Measurements from ENCODE around the gene ATG14. TPM values are rescaled to one million over a fixed set of nuclear protein-coding genes. Genes with fewer than 3 reads are reported as not detected.

ATG14 gene
- total and polyA plus RNA-seq, 2 of the 13 experiments (the other 11 are each of a cell fraction or from before 2014, with no cell fraction given): 7.2 to 9.1 TPM

- TF ChIP-seq ZNF512B (CRISPR knock-in tag; IDR thresholded peaks at IDR 0.05; ENCODE audit: borderline replicate concordance) (no peak), PHF20 (CRISPR knock-in tag; IDR thresholded peaks at IDR 0.05) (no peak), GATAD2A (CRISPR knock-in tag; IDR thresholded peaks at IDR 0.05) (peak; percentile 52), SNAPC4 (CRISPR knock-in tag; IDR thresholded peaks at IDR 0.05) (no peak), FLYWCH1 (CRISPR knock-in tag; IDR thresholded peaks at IDR 0.05) (no peak), ZNF382 (CRISPR knock-in tag; IDR thresholded peaks at IDR 0.05; ENCODE audit: borderline replicate concordance) (no peak), NR2F6 (IDR thresholded peaks at IDR 0.05) (peak; percentile 31; the same call in 1 of the 2 replicates), NR2F6 (CRISPR knock-in tag; IDR thresholded peaks at IDR 0.05) (no peak), NR2F1 (CRISPR knock-in tag; IDR thresholded peaks at IDR 0.05) (peak in 1 of 2 experiments; percentile 36; a peak in 1 of 4 replicates), ZNF775 (CRISPR knock-in tag; IDR thresholded peaks at IDR 0.05; ENCODE audit: borderline replicate concordance) (no peak), CREM (IDR thresholded peaks at IDR 0.05) (peak; percentile 40; the same call in 1 of the 2 replicates), CREM (CRISPR knock-in tag; IDR thresholded peaks at IDR 0.05) (no peak), ZNF672 (CRISPR knock-in tag; IDR thresholded peaks at IDR 0.05) (no peak), ARID5B (CRISPR knock-in tag; IDR thresholded peaks at IDR 0.05) (0 out of 2 replicates have a peak, but pooled peaks have one; percentile 32), DZIP1 (CRISPR knock-in tag; IDR thresholded peaks at IDR 0.05) (no peak), ZNF225 (CRISPR knock-in tag; IDR thresholded peaks at IDR 0.05) (no peak)
These were observed 30.6 kb downstream of the ATG14 start (continued) for GRCh38 chr14:55381040-55381439.

All from HepG2 (cell line).